ENCODE data around the gene SNRPA. TPM values are rescaled to one million over a fixed set of nuclear protein-coding genes. Genes with fewer than 3 reads are reported as not detected.
A peak's percentile ranks its signal among the peaks of the same experiment; 100 is the strongest.

The SNRPA gene
- total and polyA plus RNA-seq, 2 of the 13 experiments (the other 11 are each of a cell fraction or from before 2014, with no cell fraction given): 59.6 to 162 TPM

GRCh38 chr19:40716482-40717324 is 34.3 kb upstream of the SNRPA start, which contains the start of the genes COQ8B and ITPKC (continued):
- TF ChIP-seq ZNF652 (CRISPR knock-in tag; IDR thresholded peaks at IDR 0.05; ENCODE audit: borderline replicate concordance, low read depth) (peak; percentile 99), CREM (IDR thresholded peaks at IDR 0.05) (peak; percentile 87), CREM (CRISPR knock-in tag; IDR thresholded peaks at IDR 0.05) (peak; percentile 43; the same call in 1 of the 2 replicates), KDM5A (IDR thresholded peaks at IDR 0.05; ENCODE audit: borderline replicate concordance, low read length) (peak; percentile 58; the same call in 1 of the 2 replicates), JUN (CRISPR knock-in tag; IDR thresholded peaks at IDR 0.05) (no peak), KLF12 (CRISPR knock-in tag; IDR thresholded peaks at IDR 0.05; ENCODE audit: borderline replicate concordance) (peak; percentile 52; the same call in 1 of the 2 replicates), ZNF780A (CRISPR knock-in tag; IDR thresholded peaks at IDR 0.05) (no peak), MED13 (CRISPR knock-in tag; IDR thresholded peaks at IDR 0.05) (no peak), ZNF713 (CRISPR knock-in tag; IDR thresholded peaks at IDR 0.05) (no peak), EED (CRISPR knock-in tag; IDR thresholded peaks at IDR 0.05) (no peak), ZNF580 (CRISPR knock-in tag; IDR thresholded peaks at IDR 0.05; ENCODE audit: borderline replicate concordance, low read depth) (no peak), NCOA5 (CRISPR knock-in tag; IDR thresholded peaks at IDR 0.05) (no peak), ZNF709 (CRISPR knock-in tag; IDR thresholded peaks at IDR 0.05) (no peak), TERF1 (CRISPR knock-in tag; IDR thresholded peaks at IDR 0.05) (no peak), ZC3H13 (CRISPR knock-in tag; IDR thresholded peaks at IDR 0.05) (no peak), U2AF1 (optimal IDR thresholded peaks at IDR 0.05; ENCODE audit: low read depth, low read length) (no peak), ZEB1 (IDR thresholded peaks at IDR 0.05; ENCODE audit: insufficient replicate concordance, low read depth) (no peak), ZNF317 (CRISPR knock-in tag; IDR thresholded peaks at IDR 0.05) (0 out of 2 replicates have a peak, but pooled peaks have one; percentile 28), MLXIP (CRISPR knock-in tag; IDR thresholded peaks at IDR 0.05; ENCODE audit: borderline replicate concordance) (no peak), ZNF34 (CRISPR knock-in tag; IDR thresholded peaks at IDR 0.05; ENCODE audit: borderline replicate concordance) (no peak)

Data from HepG2 (cell line).